ENCODE measurements around the gene CYP4F12.

The CYP4F12 gene, protein sequence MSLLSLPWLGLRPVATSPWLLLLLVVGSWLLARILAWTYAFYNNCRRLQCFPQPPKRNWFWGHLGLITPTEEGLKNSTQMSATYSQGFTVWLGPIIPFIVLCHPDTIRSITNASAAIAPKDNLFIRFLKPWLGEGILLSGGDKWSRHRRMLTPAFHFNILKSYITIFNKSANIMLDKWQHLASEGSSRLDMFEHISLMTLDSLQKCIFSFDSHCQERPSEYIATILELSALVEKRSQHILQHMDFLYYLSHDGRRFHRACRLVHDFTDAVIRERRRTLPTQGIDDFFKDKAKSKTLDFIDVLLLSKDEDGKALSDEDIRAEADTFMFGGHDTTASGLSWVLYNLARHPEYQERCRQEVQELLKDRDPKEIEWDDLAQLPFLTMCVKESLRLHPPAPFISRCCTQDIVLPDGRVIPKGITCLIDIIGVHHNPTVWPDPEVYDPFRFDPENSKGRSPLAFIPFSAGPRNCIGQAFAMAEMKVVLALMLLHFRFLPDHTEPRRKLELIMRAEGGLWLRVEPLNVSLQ

DNA sequence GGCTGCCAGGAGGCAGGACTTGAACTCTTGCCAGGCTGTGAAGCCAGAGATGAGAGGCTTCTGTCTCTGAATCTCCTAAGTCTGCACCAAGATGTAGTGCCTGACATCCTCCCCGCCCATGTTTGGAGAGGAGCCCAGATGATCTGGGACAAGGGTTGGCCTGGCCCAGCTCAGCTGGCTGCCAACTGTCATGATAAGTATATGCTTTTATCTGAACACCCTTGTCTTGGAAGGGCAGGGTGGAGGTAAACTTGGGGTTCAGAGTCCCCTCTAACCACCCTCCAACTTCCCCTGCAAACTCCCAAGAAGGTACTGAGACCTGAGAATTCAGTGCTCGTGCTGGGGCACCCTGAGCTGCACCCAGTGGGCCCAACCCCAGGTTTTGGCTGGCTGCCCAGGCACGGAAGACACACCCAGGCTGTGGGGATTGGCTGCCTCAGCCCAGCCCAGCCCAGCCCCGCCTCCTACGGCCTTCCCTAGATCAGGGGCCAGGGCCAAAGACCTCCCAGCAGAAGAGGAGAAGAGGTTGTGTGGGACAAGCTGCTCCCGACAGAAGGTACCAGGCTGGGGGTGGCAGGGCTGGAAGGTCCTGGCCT is at the start of gene CYP4F12:
Gene CYP4F12, plus strand, starts transcription at position 508 of the 596 bp plus-strand sequence. CDS start 443 bp downstream, outside the sequence.
- DNase-seq (ENCODE audit: insufficient read length, low spot score) = no peak
- TF ChIP-seq, protein P1, sequence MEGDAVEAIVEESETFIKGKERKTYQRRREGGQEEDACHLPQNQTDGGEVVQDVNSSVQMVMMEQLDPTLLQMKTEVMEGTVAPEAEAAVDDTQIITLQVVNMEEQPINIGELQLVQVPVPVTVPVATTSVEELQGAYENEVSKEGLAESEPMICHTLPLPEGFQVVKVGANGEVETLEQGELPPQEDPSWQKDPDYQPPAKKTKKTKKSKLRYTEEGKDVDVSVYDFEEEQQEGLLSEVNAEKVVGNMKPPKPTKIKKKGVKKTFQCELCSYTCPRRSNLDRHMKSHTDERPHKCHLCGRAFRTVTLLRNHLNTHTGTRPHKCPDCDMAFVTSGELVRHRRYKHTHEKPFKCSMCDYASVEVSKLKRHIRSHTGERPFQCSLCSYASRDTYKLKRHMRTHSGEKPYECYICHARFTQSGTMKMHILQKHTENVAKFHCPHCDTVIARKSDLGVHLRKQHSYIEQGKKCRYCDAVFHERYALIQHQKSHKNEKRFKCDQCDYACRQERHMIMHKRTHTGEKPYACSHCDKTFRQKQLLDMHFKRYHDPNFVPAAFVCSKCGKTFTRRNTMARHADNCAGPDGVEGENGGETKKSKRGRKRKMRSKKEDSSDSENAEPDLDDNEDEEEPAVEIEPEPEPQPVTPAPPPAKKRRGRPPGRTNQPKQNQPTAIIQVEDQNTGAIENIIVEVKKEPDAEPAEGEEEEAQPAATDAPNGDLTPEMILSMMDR (IDR thresholded peaks at IDR 0.05; ENCODE audit: insufficient read depth, missing control alignments) = no peak
- no peak for FAIRE-seq

DNA sequence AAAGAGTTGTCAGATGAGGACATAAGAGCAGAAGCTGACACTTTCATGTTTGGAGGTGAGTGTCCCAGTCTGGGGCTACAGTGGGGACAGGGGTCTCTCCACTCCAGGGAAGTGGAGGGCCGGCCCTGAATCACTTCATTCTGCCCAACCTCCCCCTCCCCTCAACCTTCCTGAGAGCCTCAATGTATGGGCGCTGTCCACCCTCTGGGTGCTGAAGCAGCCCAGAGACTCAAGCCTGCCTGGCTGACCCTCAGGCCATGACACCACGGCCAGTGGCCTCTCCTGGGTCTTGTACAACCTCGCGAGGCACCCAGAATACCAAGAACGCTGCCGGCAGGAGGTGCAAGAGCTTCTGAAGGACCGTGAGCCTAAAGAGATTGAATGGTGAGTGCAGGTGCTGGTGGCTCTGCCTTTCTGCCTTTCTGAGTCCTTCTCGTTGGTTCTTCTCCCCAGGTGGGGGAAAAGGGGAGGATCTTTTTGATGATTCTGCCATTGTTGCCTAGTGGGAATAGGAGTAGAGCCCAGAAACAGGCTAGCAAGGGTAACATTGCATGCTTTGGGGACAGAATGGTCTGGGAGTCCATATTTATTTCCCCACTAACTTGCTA is 49.1 kb upstream of the CYP4F12 start:
- FAIRE-seq (no peak), DNase-seq (ENCODE audit: insufficient read length, low spot score) (no peak)
- TF ChIP-seq, protein P1 (IDR thresholded peaks at IDR 0.05; ENCODE audit: insufficient read depth, missing control alignments) = no peak

DNA sequence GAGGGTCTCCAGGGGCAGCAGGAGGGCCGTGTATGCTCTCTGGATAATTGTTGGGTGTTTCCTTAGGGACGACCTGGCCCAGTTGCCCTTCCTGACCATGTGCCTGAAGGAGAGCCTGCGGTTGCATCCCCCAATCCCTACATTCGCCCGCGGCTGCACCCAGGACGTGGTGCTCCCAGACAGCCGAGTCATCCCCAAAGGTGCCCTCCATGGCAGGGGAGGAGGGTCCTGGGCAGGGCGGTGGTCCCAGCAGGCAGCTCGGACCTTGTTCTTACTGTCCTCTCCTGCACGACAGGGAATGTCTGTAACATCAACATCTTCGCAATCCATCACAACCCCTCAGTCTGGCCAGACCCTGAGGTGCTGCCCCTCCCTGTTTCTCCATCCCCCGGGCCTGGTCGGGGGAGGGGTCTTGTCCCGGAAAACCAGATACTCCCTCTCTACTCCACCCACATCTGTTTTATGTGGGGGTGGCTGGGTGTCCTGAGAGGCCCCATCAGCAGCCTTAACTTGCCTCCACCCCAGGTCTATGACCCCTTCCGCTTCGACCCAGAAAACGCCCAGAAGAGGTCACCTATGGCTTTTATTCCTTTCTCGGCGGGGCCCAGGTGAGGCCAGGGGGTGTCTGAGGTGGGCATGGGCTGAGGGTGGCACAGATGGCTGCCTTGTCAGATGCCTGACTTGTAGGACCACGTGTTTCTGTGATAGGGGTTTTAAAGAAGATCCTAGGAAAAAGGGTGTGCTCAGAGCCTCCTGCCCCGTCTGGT is 44.5 kb upstream of the CYP4F12 start:
- no peak for FAIRE-seq
- DNase-seq (ENCODE audit: insufficient read length, low spot score) = no peak
- TF ChIP-seq, protein P1 (IDR thresholded peaks at IDR 0.05; ENCODE audit: insufficient read depth, missing control alignments) = no peak

DNA sequence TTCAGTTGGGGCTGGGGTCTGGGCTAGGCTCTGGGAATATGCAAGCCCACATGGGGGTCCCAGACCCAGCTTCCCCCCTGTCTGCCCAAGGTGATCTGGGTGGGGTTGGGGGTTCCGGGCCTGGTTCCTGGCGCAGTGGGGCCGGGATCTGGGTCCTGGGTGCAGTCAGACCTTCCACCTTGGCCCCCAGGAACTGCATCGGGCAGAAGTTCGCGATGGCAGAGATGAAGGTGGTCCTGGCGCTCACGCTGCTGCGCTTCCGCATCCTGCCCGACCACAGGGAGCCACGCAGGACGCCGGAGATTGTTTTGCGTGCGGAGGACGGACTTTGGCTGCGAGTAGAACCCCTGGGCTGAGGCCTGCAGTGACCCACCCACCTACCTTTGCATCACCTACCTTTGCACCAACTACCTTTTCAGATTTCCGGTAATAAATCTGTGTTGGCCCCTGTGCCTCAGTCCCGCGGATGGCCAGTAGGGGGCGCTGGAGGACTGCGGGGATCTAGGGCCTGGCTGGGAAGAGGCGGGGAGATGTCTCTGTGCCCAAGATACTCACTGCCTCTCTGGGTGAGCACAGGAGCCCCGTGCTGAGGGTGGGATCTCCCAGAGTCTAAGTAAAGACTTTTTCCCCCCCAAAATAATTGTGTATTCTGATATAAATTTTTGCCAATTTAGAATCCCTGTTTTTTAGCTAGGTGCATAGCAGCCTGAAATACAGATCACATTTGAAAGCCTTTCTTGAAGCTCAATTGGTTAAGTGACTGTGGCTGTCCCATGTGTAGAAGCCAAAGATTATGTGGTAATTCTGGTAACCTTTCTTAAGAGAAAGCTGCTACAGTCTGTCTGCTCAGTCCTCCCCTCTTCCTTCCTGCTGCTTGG is 43.6 kb upstream of the CYP4F12 start:
- no peak for FAIRE-seq
- DNase-seq (ENCODE audit: insufficient read length, low spot score) = no peak
- TF ChIP-seq, protein P1 (IDR thresholded peaks at IDR 0.05; ENCODE audit: insufficient read depth, missing control alignments) = peak; percentile 77

DNA sequence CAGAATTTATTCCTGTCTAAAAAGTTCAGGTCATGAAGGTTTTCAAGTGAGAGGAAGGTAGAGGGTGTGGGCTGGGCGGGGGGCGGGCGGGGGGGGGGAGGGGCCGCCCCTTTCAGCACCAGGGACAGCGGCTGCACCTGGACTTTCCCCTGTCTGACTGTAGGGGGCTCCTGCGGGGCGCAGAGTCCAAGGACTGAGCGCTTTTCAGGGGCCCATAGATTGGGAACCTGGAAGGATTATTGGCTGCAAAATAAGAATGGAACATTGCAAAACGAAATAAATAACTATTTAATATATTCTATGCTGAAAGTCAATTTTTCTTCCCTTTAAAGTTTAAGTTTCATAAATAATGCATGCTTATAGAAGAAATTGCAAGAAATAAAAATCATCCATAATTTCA is 41.1 kb upstream of the CYP4F12 start:
- TF ChIP-seq, protein P1 (IDR thresholded peaks at IDR 0.05; ENCODE audit: insufficient read depth, missing control alignments) = no peak

More for the DNA sequence above, 41.1 kb upstream of the CYP4F12 start:
- no peak for FAIRE-seq
- no peak for DNase-seq (ENCODE audit: insufficient read length, low spot score)

Data from D721Med (cell line).